Neural cell (in vitro differentiated cells): ENCODE results near the gene CLDN24. TPM values are rescaled to one million over a fixed set of nuclear protein-coding genes. Genes with fewer than 3 reads are reported as not detected.

Experiments
- H2AFZ ChIP-seq: fragments of 200-600, 300-800 bp; sonication (generic), shearing (Covaris generic); 2 replicates; pipeline ENCODE4 v1.6.0; 2014; ENCODE audit warnings: low read depth, mild to moderate bottlenecking, antibody characterized with exemption, low read length, moderate library complexity
- H3F3A ChIP-seq: fragments of 200-600 bp; shearing (Covaris generic); 2 replicates; pipeline ENCODE4 v1.6.1; 2016; ENCODE audit warnings: mild to moderate bottlenecking, moderate library complexity, mixed read lengths, antibody characterized with exemption, low read length; ENCODE audit not compliant: insufficient read depth, poor library complexity, severe bottlenecking
- H3K27ac ChIP-seq: fragments of 200-600, 300-800 bp; sonication (generic), shearing (Covaris generic); 2 replicates; pipeline ENCODE4 v1.5.1; 2014; ENCODE audit warnings: mild to moderate bottlenecking, low read length, moderate library complexity
- H3K27me3 ChIP-seq: fragments of 300-800, 200-600 bp; sonication (generic), shearing (Covaris generic); 2 replicates; pipeline ENCODE4 v1.6.0; 2014; ENCODE audit warnings: mild to moderate bottlenecking, low read depth, low read length, moderate library complexity; ENCODE audit not compliant: insufficient read depth
- H3K36me3 ChIP-seq: fragments of 300-800, 200-600 bp; sonication (generic), shearing (Covaris generic); 2 replicates; pipeline ENCODE4 v1.5.1; 2014; ENCODE audit warnings: mild to moderate bottlenecking, antibody characterized with exemption, low read length, moderate library complexity; ENCODE audit not compliant: insufficient read depth
- H3K4me2 ChIP-seq: fragments of 300-800, 200-600 bp; sonication (generic), shearing (Covaris generic); 2 replicates; pipeline ENCODE4 v1.6.0; 2014; ENCODE audit warnings: mild to moderate bottlenecking, low read length
- H3K4me3 ChIP-seq: fragments of 300-800, 200-600 bp; sonication (generic), shearing (Covaris generic); 2 replicates; pipeline ENCODE4 v1.5.1; 2014; ENCODE audit warnings: mild to moderate bottlenecking, low read length, moderate library complexity
- H3K79me2 ChIP-seq: fragments of 200-600 bp; shearing (Covaris generic); replicated peaks from 2 replicates; pipeline ENCODE4 v1.6.0; 2014; ENCODE audit warnings: mild to moderate bottlenecking, low read length, moderate library complexity; ENCODE audit not compliant: insufficient read depth
- H3K9ac ChIP-seq: fragments of 300-800, 200-600 bp; sonication (generic), shearing (Covaris generic); 2 replicates; pipeline ENCODE4 v1.6.1; 2016; ENCODE audit warnings: mild to moderate bottlenecking, low read length, mixed read lengths
- H3K9me2 ChIP-seq: fragments of 200-600 bp; shearing (Covaris generic); 2 replicates; pipeline ENCODE4 v1.6.1; 2016; ENCODE audit warnings: mild to moderate bottlenecking, low read length, mixed read lengths; ENCODE audit not compliant: insufficient read depth
- H3K9me3 ChIP-seq: fragments of 200-600, 300-800 bp; sonication (generic), shearing (Covaris generic); 2 replicates; pipeline ENCODE4 v1.6.1; 2016; ENCODE audit warnings: mild to moderate bottlenecking, mixed run types, low read length, moderate library complexity, mixed read lengths
- H4K20me1 ChIP-seq: fragments of 200-600 bp; shearing (Covaris generic); 2 replicates; pipeline ENCODE4 v1.6.1; 2016; ENCODE audit warnings: mild to moderate bottlenecking, mixed run types; ENCODE audit not compliant: insufficient read depth
- CTCF ChIP-seq: fragments of 450-650 bp; IDR thresholded peaks from 2 replicates; pipeline ENCODE4 v1.5.1; 2014; ENCODE audit warnings: antibody characterized with exemption, mild to moderate bottlenecking, moderate library complexity; ENCODE audit not compliant: poor library complexity, severe bottlenecking
- EP300 ChIP-seq: fragments of 450-650 bp; conservative IDR thresholded peaks from 2 replicates; pipeline ENCODE4 v1.6.1; 2014; ENCODE audit warnings: antibody characterized with exemption, mild to moderate bottlenecking, moderate library complexity; ENCODE audit not compliant: poor library complexity, severe bottlenecking
- EZH2 ChIP-seq: fragments of 200-600, 300-800 bp; shearing (Covaris generic), sonication (generic); IDR thresholded peaks from 2 replicates; pipeline ENCODE4 v1.6.1; 2014; ENCODE audit warnings: antibody characterized with exemption, low read length, borderline replicate concordance, mild to moderate bottlenecking; ENCODE audit not compliant: insufficient read depth, poor library complexity, severe bottlenecking
- MXI1 ChIP-seq: fragments of 450-650 bp; conservative IDR thresholded peaks from 2 replicates; pipeline ENCODE4 v1.6.1; 2014; ENCODE audit warnings: antibody characterized with exemption, mild to moderate bottlenecking; ENCODE audit not compliant: poor library complexity, severe bottlenecking
- POLR2AphosphoS5 ChIP-seq: IDR thresholded peaks from 2 replicates; pipeline ENCODE4 v1.6.1; 2012
- RAD21 ChIP-seq: fragments of 450-650 bp; conservative IDR thresholded peaks from 2 replicates; pipeline ENCODE4 v1.6.1; 2014; ENCODE audit warnings: antibody characterized with exemption, mild to moderate bottlenecking, moderate library complexity
- REST ChIP-seq: IDR thresholded peaks from 2 replicates; pipeline ENCODE4 v1.6.1; 2012; ENCODE audit warnings: borderline replicate concordance
- SMC3 ChIP-seq: fragments of 450-650 bp; conservative IDR thresholded peaks from 2 replicates; pipeline ENCODE4 v1.6.1; 2014; ENCODE audit warnings: antibody characterized with exemption, mild to moderate bottlenecking, moderate library complexity; ENCODE audit not compliant: poor library complexity
- TAF1 ChIP-seq: IDR thresholded peaks from 2 replicates; pipeline ENCODE4 v1.6.1; 2012; ENCODE audit warnings: low read depth
- polyA plus RNA-seq: library from polyadenylated mRNA; depleted of rRNA; stranded (reverse); fragments of >200 nt; gene quantifications from 2 replicates; pipeline ENCODE4 v1.2.3, GENCODE V29; 2014

The CLDN24 gene
- polyA plus RNA-seq, 1 donor from 2014 or later, result not detected

GRCh38 chr4:183352546-183352945 is 30.3 kb upstream of the CLDN24 start:
- Histone ChIP-seq H3K27ac (no peak overlapping the region), H2AFZ (no peak overlapping the region), H3K27me3 (no peaks in the 10 kb centered on the region), H3K79me2 (no peaks in the 10 kb centered on the region), H3K4me2 (no peak overlapping the region), H3K9me3 (no peaks in the 10 kb centered on the region), H4K20me1 (no peaks in the 10 kb centered on the region), H3F3A (no peaks in the 10 kb centered on the region), H3K9ac (no peak overlapping the region), H3K4me3 (no peak overlapping the region), H3K9me2 (no peaks in the 10 kb centered on the region), H3K36me3 (no peaks in the 10 kb centered on the region)
- no peak for TF ChIP-seq MXI1
- no peak for TF ChIP-seq RAD21
- TF ChIP-seq EZH2, result no peak
- no peak for TF ChIP-seq REST
- TF ChIP-seq POLR2AphosphoS5, result no peak
- no peak for TF ChIP-seq CTCF
- no peak for TF ChIP-seq TAF1
- TF ChIP-seq SMC3, result no peak
- no peak for TF ChIP-seq EP300

- Histone ChIP-seq H3K9ac (no peak overlapping the region), H3K36me3 (no peaks in the 10 kb centered on the region), H3K4me2 (no peak overlapping the region), H3K27me3 (no peaks in the 10 kb centered on the region), H4K20me1 (no peaks in the 10 kb centered on the region), H3K4me3 (no peak overlapping the region), H2AFZ (no peak overlapping the region), H3K9me3 (no peaks in the 10 kb centered on the region), H3F3A (no peaks in the 10 kb centered on the region), H3K79me2 (no peaks in the 10 kb centered on the region), H3K27ac (no peak overlapping the region), H3K9me2 (no peaks in the 10 kb centered on the region)
- no peak for TF ChIP-seq EP300
- no peak for TF ChIP-seq MXI1
- TF ChIP-seq SMC3, result no peak
- no peak for TF ChIP-seq POLR2AphosphoS5
- no peak for TF ChIP-seq CTCF
- TF ChIP-seq REST, result no peak
- no peak for TF ChIP-seq TAF1
Observed at GRCh38 chr4:183350317-183351071, 28.3 kb upstream of the CLDN24 start.
